ENCODE data around the gene EXOC2. TPM values are rescaled to one million over a fixed set of nuclear protein-coding genes. Genes with fewer than 3 reads are reported as not detected.

Gene EXOC2
- total RNA-seq, 2 experiments from 2014 or later, result 34.5 to 34.9 TPM

DNA sequence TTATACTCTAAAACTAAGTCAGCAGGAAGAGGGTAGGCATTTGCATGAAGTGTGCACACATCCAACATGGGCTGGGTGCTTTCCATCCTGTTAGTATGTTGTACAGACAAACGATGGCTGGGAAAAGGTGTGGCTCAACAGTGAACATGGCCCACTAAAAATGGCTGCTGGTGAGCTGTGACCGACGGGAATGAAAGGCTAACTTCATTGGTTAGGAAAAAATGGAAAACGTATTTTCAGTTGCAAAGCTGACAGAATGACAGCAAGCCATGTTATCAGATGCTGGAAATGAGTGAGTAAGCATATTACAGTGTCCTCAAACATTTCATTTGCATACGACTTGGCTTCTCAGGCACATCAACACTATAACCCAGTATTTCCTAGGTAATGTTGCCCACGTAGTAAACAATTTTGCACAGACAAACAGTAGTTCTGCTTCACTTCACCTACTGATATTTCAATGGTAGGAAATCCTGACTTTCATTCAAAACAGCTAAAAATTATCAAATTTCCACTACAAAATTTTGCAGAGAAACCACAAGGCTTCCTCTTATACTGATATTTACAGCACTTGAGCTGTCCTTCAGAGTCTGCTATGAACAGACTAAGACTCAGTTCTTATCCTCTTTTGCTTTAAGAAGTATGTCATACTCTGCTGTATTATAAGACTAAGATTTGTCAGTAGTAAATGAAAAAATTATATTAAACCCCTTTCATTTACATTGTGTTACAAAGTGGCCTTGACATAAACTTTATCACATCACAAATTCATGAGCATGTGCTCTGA lies 202.5 kb downstream of the EXOC2 start:
- ChIA-PET CTCF (interaction anchor here (0.6 to 3.1 kb wide), 17 partner anchors 9 to 302 kb away, joined by 3 to 28 read pairs (median 4); partner anchors contain the start of gene IRF4), POLR2A (interaction anchor here (1.4 to 3.8 kb wide), 10 partner anchors 9 to 100 kb away, joined by 3 to 51 read pairs (median 10); partner anchors contain the start of gene IRF4)
- H3K9me3 Mint-ChIP-seq (ENCODE audit: insufficient read depth), result no peaks in the 10 kb centered on the region
- peaks cover 76% of the 10 kb centered on the region for H3K4me1 Mint-ChIP-seq (ENCODE audit: low read depth)
- ATAC-seq (peak; percentile 58), DNase-seq (peak; percentile 38)
- H3K27me3 Mint-ChIP-seq (ENCODE audit: low read depth), result no peaks in the 10 kb centered on the region
- peak overlapping the region; percentile 64 for H3K4me3 Mint-ChIP-seq
- peak overlapping the region; percentile 93 for H3K27ac Mint-ChIP-seq
- H3K36me3 Mint-ChIP-seq (ENCODE audit: low read depth), result peaks cover 51% of the 10 kb centered on the region

DNA sequence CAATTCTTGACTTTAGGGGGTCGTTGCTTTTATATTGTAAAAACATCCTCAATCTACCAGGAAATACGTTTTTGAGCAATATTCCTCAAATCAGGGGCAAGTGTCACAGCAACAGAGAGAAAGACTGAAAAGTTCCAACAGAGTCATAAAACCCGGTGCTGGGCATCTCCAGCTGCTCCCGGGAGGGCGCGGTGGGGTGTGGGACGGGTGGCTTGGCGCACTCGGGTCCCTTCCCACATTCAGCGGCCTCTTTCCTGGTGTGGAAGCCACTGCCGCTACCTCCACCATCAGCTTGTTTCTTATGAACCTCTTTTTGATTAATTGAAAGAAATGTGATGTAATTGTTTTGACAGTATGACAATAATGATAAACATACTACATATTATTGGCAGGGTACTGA lies 203.2 kb downstream of the EXOC2 start:
- H3K27me3 Mint-ChIP-seq (ENCODE audit: low read depth), result no peaks in the 10 kb centered on the region
- peaks cover 72% of the 10 kb centered on the region for H3K4me1 Mint-ChIP-seq (ENCODE audit: low read depth)
- peak overlapping the region; percentile 64 for H3K4me3 Mint-ChIP-seq
- ChIA-PET CTCF (interaction anchor here (0.8 to 3.1 kb wide), 15 partner anchors 10 to 301 kb away, joined by 3 to 28 read pairs (median 5); partner anchors contain the start of gene IRF4), POLR2A (interaction anchor here (0.8 to 3.8 kb wide), 14 partner anchors 9 to 100 kb away, joined by 3 to 51 read pairs (median 7); partner anchors contain the start of gene IRF4)
- H3K9me3 Mint-ChIP-seq (ENCODE audit: insufficient read depth), result no peaks in the 10 kb centered on the region
- peaks cover 55% of the 10 kb centered on the region for H3K36me3 Mint-ChIP-seq (ENCODE audit: low read depth)
- H3K27ac Mint-ChIP-seq, result peak overlapping the region; percentile 93
- ATAC-seq (no peak), DNase-seq (no peak)

DNA sequence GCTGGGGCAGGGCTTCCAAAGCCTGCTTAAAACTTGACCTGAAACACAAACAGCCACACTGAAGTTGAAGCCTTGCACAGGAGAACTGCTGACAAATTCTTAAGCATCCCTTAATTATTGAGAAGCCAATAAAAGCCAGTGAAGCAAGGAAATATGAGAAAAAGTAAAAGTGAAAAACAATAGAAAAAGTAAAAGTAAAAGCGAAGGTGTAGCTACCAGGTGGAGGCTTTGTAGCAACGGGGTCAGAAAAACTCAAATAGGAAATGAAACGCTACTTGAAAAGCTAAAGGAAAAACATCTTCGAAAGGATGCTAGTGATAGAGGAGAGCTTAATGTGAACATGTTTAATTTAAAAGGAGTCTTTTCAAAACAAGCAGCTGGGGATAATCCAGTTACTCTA lies 203.9 kb downstream of the EXOC2 start:
- Mint-ChIP-seq H3K9me3 (ENCODE audit: insufficient read depth) (no peaks in the 10 kb centered on the region), H3K27me3 (ENCODE audit: low read depth) (no peaks in the 10 kb centered on the region), H3K4me1 (ENCODE audit: low read depth) (peaks cover 72% of the 10 kb centered on the region), H3K36me3 (ENCODE audit: low read depth) (peaks cover 63% of the 10 kb centered on the region), H3K4me3 (peak overlapping the region; percentile 64), H3K27ac (peak overlapping the region; percentile 93)
- POLR2A ChIA-PET, result interaction anchor here (0.8 to 3.8 kb wide), 13 partner anchors 9 to 97 kb away, joined by 3 to 51 read pairs (median 6); partner anchors contain the start of gene IRF4
- CTCF ChIA-PET, result interaction anchor here (0.9 to 3.1 kb wide), 11 partner anchors 9 to 98 kb away, joined by 3 to 28 read pairs (median 12); partner anchors contain the start of gene IRF4
- ATAC-seq (no peak), DNase-seq (no peak)

DNA sequence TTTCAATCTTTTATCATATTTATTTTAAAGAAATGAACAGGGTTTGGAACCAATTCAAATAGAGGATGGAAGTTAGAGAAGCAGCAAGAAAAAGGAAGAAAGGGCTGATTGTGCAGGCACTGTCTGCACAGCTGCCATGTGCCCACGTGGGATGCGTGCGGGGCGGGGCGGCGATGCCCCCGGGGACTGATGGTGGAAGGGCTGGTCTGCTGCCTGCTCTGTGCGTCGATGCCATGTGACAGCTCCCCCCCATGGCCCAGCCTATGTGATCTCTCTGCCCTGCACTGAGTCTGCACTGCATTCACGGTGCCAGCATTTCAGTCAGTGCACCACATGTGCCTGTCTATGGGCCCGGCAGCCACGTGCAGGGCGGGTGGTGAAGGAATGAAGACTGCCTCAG lies 205.0 kb downstream of the EXOC2 start:
- H3K4me3 Mint-ChIP-seq, result no peak overlapping the region

DNA sequence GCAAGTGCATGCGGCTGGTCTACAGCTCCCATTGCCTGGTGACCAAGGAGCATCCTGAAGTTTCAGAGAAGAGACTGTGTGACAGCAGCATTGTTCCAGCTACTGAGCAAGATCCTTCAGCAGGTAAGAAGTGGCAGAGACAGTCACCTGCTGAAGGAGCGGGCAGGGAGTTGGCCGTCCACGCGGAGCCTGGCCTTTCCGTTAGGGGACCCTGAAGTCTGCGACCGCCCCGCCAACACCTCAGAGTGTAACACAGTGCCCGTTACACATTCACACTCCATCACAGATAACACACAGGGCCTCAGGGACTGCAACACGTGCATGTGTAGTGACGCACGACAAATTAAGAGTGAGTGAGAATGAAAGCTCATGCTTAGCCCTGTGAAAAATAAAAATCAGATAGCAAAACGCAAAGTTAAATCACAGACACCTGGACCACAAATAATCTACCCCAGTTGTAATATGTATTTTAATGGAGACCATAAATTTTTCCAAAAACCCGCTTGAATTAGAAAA lies 207.2 kb downstream of the EXOC2 start:
- Mint-ChIP-seq H3K9me3 (ENCODE audit: insufficient read depth) (no peaks in the 10 kb centered on the region), H3K4me1 (ENCODE audit: low read depth) (peaks cover 51% of the 10 kb centered on the region), H3K4me3 (no peak overlapping the region), H3K27ac (no peak overlapping the region), H3K27me3 (ENCODE audit: low read depth) (no peaks in the 10 kb centered on the region), H3K36me3 (ENCODE audit: low read depth) (peaks cover 64% of the 10 kb centered on the region)
- no peak for DNase-seq
- ChIA-PET CTCF (interaction anchor here (1.8 kb wide), 1 partner anchor 11 kb away, joined by 10 read pairs; no protein-coding TSS in a partner anchor), POLR2A (interaction anchor here (0.5 to 1.8 kb wide), 6 partner anchors 11 to 94 kb away, joined by 3 to 9 read pairs (median 3); partner anchors contain the start of gene IRF4)
- ATAC-seq, result no peak

More for the DNA sequence above, 205.0 kb downstream of the EXOC2 start:
- Mint-ChIP-seq H3K27me3 (ENCODE audit: low read depth) (no peaks in the 10 kb centered on the region), H3K4me1 (ENCODE audit: low read depth) (peaks cover 69% of the 10 kb centered on the region), H3K27ac (no peak overlapping the region), H3K36me3 (ENCODE audit: low read depth) (peaks cover 70% of the 10 kb centered on the region), H3K9me3 (ENCODE audit: insufficient read depth) (no peaks in the 10 kb centered on the region)
- POLR2A ChIA-PET, result interaction anchor here (0.7 to 3.8 kb wide), 4 partner anchors 11 to 96 kb away, joined by 3 to 51 read pairs (median 22); partner anchors contain the start of gene IRF4
- DNase-seq (peak; percentile 20), ATAC-seq (no peak)
- CTCF ChIA-PET, result interaction anchor here (2.3 to 3.1 kb wide), 4 partner anchors 11 to 97 kb away, joined by 19 to 28 read pairs (median 22); partner anchors contain the start of gene IRF4

DNA sequence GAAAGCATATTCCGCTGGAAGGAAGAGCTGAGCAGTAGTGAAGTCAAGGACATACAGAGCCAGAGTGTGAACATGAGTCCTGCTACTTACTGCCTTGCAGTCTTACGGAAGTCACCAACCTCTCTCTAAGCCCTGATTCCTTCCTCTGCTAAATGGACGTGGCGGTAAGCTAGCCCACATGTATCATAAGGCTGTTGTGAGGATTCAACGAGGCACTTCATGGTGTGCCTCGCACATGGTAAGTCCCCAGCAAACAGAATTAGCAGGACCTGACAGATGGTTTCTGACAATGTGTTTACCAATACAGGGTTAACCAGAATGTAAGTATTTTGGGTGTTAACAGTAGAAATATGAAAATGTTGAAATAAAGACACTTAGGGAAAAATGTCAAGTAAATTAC lies 208.2 kb downstream of the EXOC2 start:
- Mint-ChIP-seq H3K27me3 (ENCODE audit: low read depth) (no peaks in the 10 kb centered on the region), H3K9me3 (ENCODE audit: insufficient read depth) (no peaks in the 10 kb centered on the region), H3K4me3 (no peak overlapping the region), H3K4me1 (ENCODE audit: low read depth) (peaks cover 51% of the 10 kb centered on the region), H3K36me3 (ENCODE audit: low read depth) (peaks cover 60% of the 10 kb centered on the region), H3K27ac (no peak overlapping the region)
- ATAC-seq (no peak), DNase-seq (no peak)
- ChIA-PET POLR2A (interaction anchor here (0.5 to 1.8 kb wide), 8 partner anchors 10 to 97 kb away, joined by 3 to 9 read pairs (median 4); no protein-coding TSS in a partner anchor), CTCF (interaction anchor here (0.9 to 1.8 kb wide), 4 partner anchors 9 to 53 kb away, joined by 3 to 10 read pairs (median 6); no protein-coding TSS in a partner anchor)

DNA sequence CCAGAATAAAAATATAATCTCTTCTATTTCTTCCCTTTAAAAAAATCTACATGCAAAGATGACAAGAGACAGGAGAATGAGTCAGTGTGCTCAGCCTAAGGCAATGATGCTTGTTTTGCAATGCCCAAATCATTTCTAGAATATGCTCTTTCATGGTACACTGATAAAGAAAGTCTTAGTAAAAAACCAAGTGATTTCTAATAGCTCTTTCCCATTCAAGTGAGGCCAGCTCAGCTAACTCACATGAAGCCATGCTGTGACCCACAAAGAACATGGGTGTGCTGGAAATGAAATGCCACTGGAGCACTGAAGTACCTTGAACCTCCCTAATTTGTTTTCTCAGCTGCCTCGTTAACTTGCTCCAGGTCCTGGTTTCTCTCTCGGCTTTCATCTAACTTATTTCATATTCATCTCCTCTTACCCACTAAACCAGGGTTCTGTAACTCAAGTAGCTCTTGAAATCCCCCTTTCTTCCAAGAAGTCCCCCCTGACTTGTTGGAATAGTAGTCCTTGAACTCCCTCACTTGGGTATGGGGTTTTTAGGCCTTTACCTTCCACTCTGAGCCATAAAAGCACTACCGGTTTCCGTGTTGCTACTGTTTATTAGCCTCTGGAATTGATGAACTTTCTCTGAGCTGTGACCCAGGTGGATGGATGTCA lies 208.7 kb downstream of the EXOC2 start:
- H3K9me3 Mint-ChIP-seq (ENCODE audit: insufficient read depth), result no peaks in the 10 kb centered on the region
- ATAC-seq, result no peak
- ChIA-PET POLR2A (interaction anchor here (0.5 to 1.8 kb wide), 6 partner anchors 9 to 96 kb away, joined by 3 to 9 read pairs (median 4); no protein-coding TSS in a partner anchor), CTCF (interaction anchor here (0.9 to 1.8 kb wide), 4 partner anchors 9 to 52 kb away, joined by 3 to 10 read pairs (median 6); no protein-coding TSS in a partner anchor)
- H3K36me3 Mint-ChIP-seq (ENCODE audit: low read depth), result peaks cover 55% of the 10 kb centered on the region
- H3K27ac Mint-ChIP-seq, result no peak overlapping the region
- peaks cover 51% of the 10 kb centered on the region for H3K4me1 Mint-ChIP-seq (ENCODE audit: low read depth)
- H3K4me3 Mint-ChIP-seq, result no peak overlapping the region
- no peak for DNase-seq
- no peaks in the 10 kb centered on the region for H3K27me3 Mint-ChIP-seq (ENCODE audit: low read depth)

DNA sequence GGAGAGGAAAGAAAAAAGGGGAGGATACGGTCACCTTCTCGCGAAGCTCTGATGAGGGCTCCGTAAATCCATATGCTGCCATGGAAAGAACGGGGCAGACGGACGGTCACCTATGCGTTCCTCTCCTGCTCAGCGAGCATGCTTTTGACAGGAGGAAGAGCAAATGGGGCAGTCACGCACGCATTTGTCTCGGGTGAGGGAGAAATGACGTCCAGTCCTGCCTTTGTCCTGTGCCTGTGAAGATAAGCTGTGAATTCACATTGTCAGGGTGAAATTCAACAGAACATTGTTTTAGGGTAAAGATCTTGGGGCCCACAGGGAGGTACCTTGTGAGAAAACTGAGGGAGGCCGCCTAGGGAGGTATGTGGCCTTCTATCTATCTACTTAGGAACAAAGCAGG lies 217.6 kb downstream of the EXOC2 start:
- DNase-seq (no peak), ATAC-seq (no peak)
- POLR2A ChIA-PET, result interaction anchor here (1.0 to 4.1 kb wide), 15 partner anchors 9 to 85 kb away, joined by 3 to 33 read pairs (median 7); partner anchors contain the start of gene IRF4
- CTCF ChIA-PET, result interaction anchor here (0.7 to 4.4 kb wide), 17 partner anchors 9 to 286 kb away, joined by 3 to 28 read pairs (median 5); partner anchors contain the start of gene IRF4
- Mint-ChIP-seq H3K4me1 (ENCODE audit: low read depth) (peaks cover 67% of the 10 kb centered on the region), H3K27ac (peak overlapping the region; percentile 96), H3K4me3 (peak overlapping the region; percentile 62), H3K9me3 (ENCODE audit: insufficient read depth) (no peaks in the 10 kb centered on the region), H3K36me3 (ENCODE audit: low read depth) (no peaks in the 10 kb centered on the region), H3K27me3 (ENCODE audit: low read depth) (no peaks in the 10 kb centered on the region)

DNA sequence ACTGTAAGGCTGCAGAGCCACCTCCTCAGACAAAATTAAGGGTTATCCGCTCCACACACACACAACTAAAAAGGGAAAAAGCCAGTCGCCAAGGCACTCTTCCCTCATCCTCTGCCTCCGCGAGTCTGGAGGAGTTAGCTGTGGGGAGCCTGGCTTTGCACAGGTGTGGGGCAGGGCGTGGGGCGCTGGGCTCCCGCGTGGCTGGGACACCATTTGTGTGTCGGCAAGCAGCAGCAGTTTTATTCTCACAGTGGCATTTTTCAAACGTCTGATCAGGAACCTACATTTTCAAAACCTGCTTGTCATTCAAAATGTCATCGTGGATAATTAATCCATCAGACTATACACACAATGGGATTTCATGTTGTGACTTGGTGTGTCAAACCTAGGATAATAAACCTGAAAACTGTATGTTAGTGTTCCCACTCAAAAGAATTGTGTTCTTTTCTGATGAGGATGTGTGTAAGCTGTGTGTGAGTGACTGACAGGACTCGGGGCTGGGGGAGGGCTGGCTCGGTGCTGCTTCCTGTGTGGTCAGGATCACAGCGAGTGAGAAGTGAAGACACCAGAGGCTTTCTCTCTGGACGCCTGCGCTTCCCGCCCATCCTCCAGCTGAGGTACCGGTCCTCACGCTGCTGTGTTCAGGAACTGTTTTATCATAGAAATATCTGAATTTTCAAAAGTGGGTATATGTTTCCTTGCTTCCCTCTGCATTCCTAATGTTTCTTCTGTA lies 218.3 kb downstream of the EXOC2 start:
- peak overlapping the region; percentile 62 for H3K4me3 Mint-ChIP-seq
- POLR2A ChIA-PET, result interaction anchor here (0.8 to 4.1 kb wide), 16 partner anchors 8 to 85 kb away, joined by 3 to 33 read pairs (median 7); partner anchors contain the start of gene IRF4
- CTCF ChIA-PET, result interaction anchor here (0.7 to 4.4 kb wide), 17 partner anchors 9 to 83 kb away, joined by 3 to 28 read pairs (median 5); partner anchors contain the start of gene IRF4

DNA sequence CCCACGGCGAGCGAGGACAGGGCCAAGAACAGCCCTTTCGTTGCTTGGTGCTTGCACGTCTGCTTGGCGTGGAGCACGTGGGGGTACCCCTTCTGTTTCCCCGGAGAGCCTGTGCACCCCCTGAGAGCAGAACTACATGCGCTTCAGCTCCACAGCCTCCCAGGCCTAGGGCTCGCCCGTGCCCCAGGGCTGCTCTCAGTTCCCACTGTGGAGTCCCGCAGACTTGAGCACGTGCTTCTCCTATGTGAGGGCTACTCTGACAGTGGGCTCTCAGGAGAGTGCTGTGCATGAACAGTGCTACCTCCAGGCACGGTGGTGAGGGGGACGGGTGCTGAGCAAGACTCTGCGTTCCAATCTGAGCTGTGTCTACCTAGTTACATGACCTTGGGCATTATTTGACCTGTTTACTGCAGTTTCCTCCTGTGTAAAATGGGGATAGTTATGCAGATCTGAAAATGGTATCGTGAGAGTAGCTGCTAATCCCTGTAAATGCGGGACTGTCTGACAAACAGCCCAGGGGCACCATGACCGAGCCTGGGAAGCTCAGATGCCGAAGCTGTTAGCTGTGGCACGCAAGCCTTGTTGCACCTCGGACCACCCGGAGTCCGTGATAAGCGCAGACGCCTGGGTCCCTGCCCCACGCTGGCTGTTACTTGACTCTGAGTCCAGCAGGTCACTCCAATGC lies 219.0 kb downstream of the EXOC2 start:
- no peak for DNase-seq
- no peak for ATAC-seq
- Mint-ChIP-seq H3K9me3 (ENCODE audit: insufficient read depth) (no peaks in the 10 kb centered on the region), H3K36me3 (ENCODE audit: low read depth) (no peaks in the 10 kb centered on the region), H3K4me1 (ENCODE audit: low read depth) (peaks cover 57% of the 10 kb centered on the region), H3K4me3 (no peak overlapping the region), H3K27ac (peak overlapping the region; percentile 96), H3K27me3 (ENCODE audit: low read depth) (no peaks in the 10 kb centered on the region)
- CTCF ChIA-PET, result interaction anchor here (0.7 to 4.4 kb wide), 13 partner anchors 9 to 83 kb away, joined by 3 to 28 read pairs (median 5); partner anchors contain the start of gene IRF4
- POLR2A ChIA-PET, result interaction anchor here (0.8 to 4.1 kb wide), 13 partner anchors 11 to 84 kb away, joined by 3 to 33 read pairs (median 9); partner anchors contain the start of gene IRF4

More for the DNA sequence above, 218.3 kb downstream of the EXOC2 start:
- DNase-seq, result peak; percentile 93
- H3K36me3 Mint-ChIP-seq (ENCODE audit: low read depth), result no peaks in the 10 kb centered on the region
- H3K4me1 Mint-ChIP-seq (ENCODE audit: low read depth), result peaks cover 64% of the 10 kb centered on the region
- no peaks in the 10 kb centered on the region for H3K27me3 Mint-ChIP-seq (ENCODE audit: low read depth)
- H3K9me3 Mint-ChIP-seq (ENCODE audit: insufficient read depth), result no peaks in the 10 kb centered on the region
- peak; percentile 100 for ATAC-seq
- H3K27ac Mint-ChIP-seq, result peak overlapping the region; percentile 96

All from activated CD8-positive, alpha-beta T cell treated with anti-CD3 and anti-CD28 coated beads, Interleukin-2, amount 10 ng/mL, durations not matched to agents 7 days and 5 days (primary cell).